SK-N-SH treated with all-trans-retinoic acid at 6 μM for 48 hours (cell line): ENCODE results near the gene RASA4B.
"Not testable (repeated sequence)": the region's sequence is repeated elsewhere in the genome, so short reads cannot be mapped to it uniquely, and the experiment has no call there.

Experiments
- ATAC-seq: fragments of 200-7000 bp; cut with Tn5 transposase; 3 replicates; pipeline ENCODE4 v1.9.1; 2020; ENCODE audit warnings: mild to moderate bottlenecking, moderate library complexity
- ARNTL ChIP-seq: fragments of 450-650 bp; formaldehyde crosslinking; IDR thresholded peaks from 2 replicates; pipeline ENCODE4 v1.5.0; 2020; ENCODE audit warnings: low read depth, mild to moderate bottlenecking, moderate library complexity, borderline replicate concordance
- BACH2 ChIP-seq: fragments of 250-450 bp; sonication (Bioruptor Pico); IDR thresholded peaks from 2 replicates; pipeline ENCODE4 v1.9.0; 2021; ENCODE audit warnings: mild to moderate bottlenecking, borderline replicate concordance
- CREB5 ChIP-seq: fragments of 250-450 bp; sonication (Bioruptor Pico); IDR thresholded peaks from 2 replicates; pipeline ENCODE4 v1.5.1; 2020; ENCODE audit warnings: low read depth, mild to moderate bottlenecking, moderate library complexity
- CSDC2 ChIP-seq: fragments of 250-450 bp; sonication (Bioruptor Pico); IDR thresholded peaks from 2 replicates; pipeline ENCODE4 v1.5.0; 2020; ENCODE audit warnings: mild to moderate bottlenecking, moderate library complexity
- CSRNP3 ChIP-seq: fragments of 250-450 bp; sonication (Bioruptor Pico); IDR thresholded peaks from 2 replicates; pipeline ENCODE4 v1.5.1; 2021; ENCODE audit warnings: mild to moderate bottlenecking, moderate library complexity
- ESRRG ChIP-seq: fragments of 250-450 bp; sonication (Bioruptor Pico); IDR thresholded peaks from 2 replicates; pipeline ENCODE4 v1.6.1; 2021; ENCODE audit warnings: mild to moderate bottlenecking
- GLIS3 ChIP-seq: fragments of 250-450 bp; sonication (Bioruptor Pico); IDR thresholded peaks from 2 replicates; pipeline ENCODE4 v1.5.0; 2020; ENCODE audit warnings: mild to moderate bottlenecking, moderate library complexity
- OSR1 ChIP-seq: fragments of 250-450 bp; sonication (Bioruptor Pico); IDR thresholded peaks from 2 replicates; pipeline ENCODE4 v1.8.0; 2022; ENCODE audit warnings: moderate library complexity, mild to moderate bottlenecking, inconsistent platforms
- PATZ1 ChIP-seq: fragments of 250-450 bp; sonication (Bioruptor Pico); IDR thresholded peaks from 2 replicates; pipeline ENCODE4 v1.8.0; 2020; ENCODE audit warnings: mild to moderate bottlenecking, moderate library complexity, borderline replicate concordance
- POU6F1 ChIP-seq: fragments of 250-450 bp; sonication (Bioruptor Pico); IDR thresholded peaks from 2 replicates; pipeline ENCODE4 v1.8.0; 2021; ENCODE audit warnings: low read depth, mild to moderate bottlenecking, moderate library complexity, borderline replicate concordance
- PPARA ChIP-seq: fragments of 250-450 bp; sonication (Bioruptor Pico); IDR thresholded peaks from 2 replicates; pipeline ENCODE4 v1.5.0; 2020; ENCODE audit warnings: mild to moderate bottlenecking, borderline replicate concordance
- RARB ChIP-seq: fragments of 250-450 bp; sonication (Bioruptor Pico); IDR thresholded peaks from 2 replicates; pipeline ENCODE4 v1.8.0; 2021; ENCODE audit warnings: mild to moderate bottlenecking, moderate library complexity
- TCF4 ChIP-seq: fragments of 250-450 bp; sonication (Bioruptor Pico); IDR thresholded peaks from 2 replicates; pipeline ENCODE4 v1.8.0; 2021; ENCODE audit warnings: mild to moderate bottlenecking, moderate library complexity, borderline replicate concordance
- ZC3H10 ChIP-seq: fragments of 250-450 bp; sonication (Bioruptor Pico); IDR thresholded peaks from 2 replicates; pipeline ENCODE4 v1.5.1; 2021; ENCODE audit warnings: mild to moderate bottlenecking, moderate library complexity
- ZFP3 ChIP-seq: fragments of 250-450 bp; sonication (Bioruptor Pico); IDR thresholded peaks from 2 replicates; pipeline ENCODE4 v1.5.0; 2020; ENCODE audit warnings: mild to moderate bottlenecking, moderate library complexity
- ZFP30 ChIP-seq: fragments of 450-650 bp; formaldehyde crosslinking; IDR thresholded peaks from 2 replicates; pipeline ENCODE4 v1.5.0; 2022; ENCODE audit warnings: mild to moderate bottlenecking, moderate library complexity
- ZNF565 ChIP-seq: fragments of 450-650 bp; formaldehyde crosslinking; conservative IDR thresholded peaks from 2 replicates; pipeline ENCODE4 v1.5.0; 2020; ENCODE audit warnings: low read depth, mild to moderate bottlenecking, moderate library complexity
- ZNF70 ChIP-seq: fragments of 450-650 bp; formaldehyde crosslinking; IDR thresholded peaks from 2 replicates; pipeline ENCODE4 v1.5.0; 2020; ENCODE audit warnings: mild to moderate bottlenecking, moderate library complexity
- TF ChIP-seq, protein P1 (sequence below): fragments of 250-450 bp; sonication (Bioruptor Pico); IDR thresholded peaks from 2 replicates; pipeline ENCODE4 v1.5.0; 2020; ENCODE audit warnings: mild to moderate bottlenecking, moderate library complexity

RASA4B gene

GRCh38 chr7:102455596-102455995, 62.0 kb downstream of the RASA4B start:
- no peak for TF ChIP-seq BACH2 (CRISPR knock-in tag)
- no peak for TF ChIP-seq POU6F1 (CRISPR knock-in tag)
- no peak for TF ChIP-seq ZC3H10 (CRISPR knock-in tag)
- no peak for TF ChIP-seq CSDC2 (CRISPR knock-in tag)
- TF ChIP-seq ZFP30 (CRISPR knock-in tag): no peak
- no peak for TF ChIP-seq ESRRG (CRISPR knock-in tag)
- no peak for TF ChIP-seq CREB5 (CRISPR knock-in tag)
- TF ChIP-seq ZNF565 (CRISPR knock-in tag): no peak
- no peak for TF ChIP-seq GLIS3 (CRISPR knock-in tag)
- TF ChIP-seq, protein P1, sequence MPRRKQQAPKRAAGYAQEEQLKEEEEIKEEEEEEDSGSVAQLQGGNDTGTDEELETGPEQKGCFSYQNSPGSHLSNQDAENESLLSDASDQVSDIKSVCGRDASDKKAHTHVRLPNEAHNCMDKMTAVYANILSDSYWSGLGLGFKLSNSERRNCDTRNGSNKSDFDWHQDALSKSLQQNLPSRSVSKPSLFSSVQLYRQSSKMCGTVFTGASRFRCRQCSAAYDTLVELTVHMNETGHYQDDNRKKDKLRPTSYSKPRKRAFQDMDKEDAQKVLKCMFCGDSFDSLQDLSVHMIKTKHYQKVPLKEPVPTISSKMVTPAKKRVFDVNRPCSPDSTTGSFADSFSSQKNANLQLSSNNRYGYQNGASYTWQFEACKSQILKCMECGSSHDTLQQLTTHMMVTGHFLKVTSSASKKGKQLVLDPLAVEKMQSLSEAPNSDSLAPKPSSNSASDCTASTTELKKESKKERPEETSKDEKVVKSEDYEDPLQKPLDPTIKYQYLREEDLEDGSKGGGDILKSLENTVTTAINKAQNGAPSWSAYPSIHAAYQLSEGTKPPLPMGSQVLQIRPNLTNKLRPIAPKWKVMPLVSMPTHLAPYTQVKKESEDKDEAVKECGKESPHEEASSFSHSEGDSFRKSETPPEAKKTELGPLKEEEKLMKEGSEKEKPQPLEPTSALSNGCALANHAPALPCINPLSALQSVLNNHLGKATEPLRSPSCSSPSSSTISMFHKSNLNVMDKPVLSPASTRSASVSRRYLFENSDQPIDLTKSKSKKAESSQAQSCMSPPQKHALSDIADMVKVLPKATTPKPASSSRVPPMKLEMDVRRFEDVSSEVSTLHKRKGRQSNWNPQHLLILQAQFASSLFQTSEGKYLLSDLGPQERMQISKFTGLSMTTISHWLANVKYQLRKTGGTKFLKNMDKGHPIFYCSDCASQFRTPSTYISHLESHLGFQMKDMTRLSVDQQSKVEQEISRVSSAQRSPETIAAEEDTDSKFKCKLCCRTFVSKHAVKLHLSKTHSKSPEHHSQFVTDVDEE: no peak
- no peak for TF ChIP-seq TCF4 (CRISPR knock-in tag)
- TF ChIP-seq ZFP3 (CRISPR knock-in tag): no peak
- peak; percentile 1; the same call in 2 of the 3 replicates for ATAC-seq

GRCh38 chr7:102454932-102455331, 62.6 kb downstream of the RASA4B start:
- ATAC-seq: not testable (repeated sequence)

- no peak for ATAC-seq
- TF ChIP-seq GLIS3 (CRISPR knock-in tag) (0 out of 2 replicates have a peak, but pooled peaks have one; percentile 12), RARB (no peak)
These were observed 63.1 kb downstream of the RASA4B start for GRCh38 chr7:102454468-102454867.

DNA sequence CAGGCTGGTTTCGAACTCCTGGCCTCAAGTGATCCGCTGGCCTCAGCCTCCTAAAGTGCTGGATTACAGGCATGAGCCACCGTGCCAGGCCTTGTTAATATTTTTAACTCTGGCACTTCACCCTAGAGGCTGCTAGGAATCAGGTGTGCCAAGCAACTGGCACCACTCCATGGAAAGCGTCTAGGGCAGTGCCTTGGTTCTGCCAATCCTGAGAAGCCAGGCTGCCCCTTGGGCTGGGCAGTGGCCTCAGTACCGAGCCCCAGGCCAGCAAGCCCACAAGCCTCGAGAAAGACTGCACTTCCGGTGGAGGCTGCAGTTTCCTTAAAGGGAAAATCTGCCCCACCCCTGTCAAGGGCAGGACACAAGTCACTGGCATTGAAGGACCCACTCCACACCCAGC, 64.3 kb downstream of the RASA4B start:
- TF ChIP-seq ESRRG (CRISPR knock-in tag) (no peak), PPARA (CRISPR knock-in tag) (no peak), BACH2 (CRISPR knock-in tag) (no peak), TCF4 (CRISPR knock-in tag) (no peak), ARNTL (no peak), PATZ1 (CRISPR knock-in tag) (no peak), OSR1 (no peak), ZNF70 (CRISPR knock-in tag) (no peak), GLIS3 (CRISPR knock-in tag) (no peak), ZFP3 (CRISPR knock-in tag) (no peak), CSRNP3 (CRISPR knock-in tag) (no peak), ZC3H10 (CRISPR knock-in tag) (no peak)
- TF ChIP-seq, protein P1: no peak
- ATAC-seq: no peak
